Islet precursor cell (in vitro differentiated cells): ENCODE results near the gene GFAP.

Source experiments
- DNase-seq: peaks from one replicate; pipeline ENCODE4 v3.0.0-alpha.2; 2018

GFAP gene

GRCh38 chr17:44913676-44914075, 1.6 kb downstream of the GFAP start:
- no peak for DNase-seq

- DNase-seq = no peak
Measured at GRCh38 chr17:44912763-44913544, 2.3 kb downstream of the GFAP start.

GRCh38 chr17:44911133-44912001, 3.9 kb downstream of the GFAP start:
- DNase-seq = peak; percentile 97

GRCh38 chr17:44910231-44911106, 4.8 kb downstream of the GFAP start:
- DNase-seq = peak; percentile 53

DNA sequence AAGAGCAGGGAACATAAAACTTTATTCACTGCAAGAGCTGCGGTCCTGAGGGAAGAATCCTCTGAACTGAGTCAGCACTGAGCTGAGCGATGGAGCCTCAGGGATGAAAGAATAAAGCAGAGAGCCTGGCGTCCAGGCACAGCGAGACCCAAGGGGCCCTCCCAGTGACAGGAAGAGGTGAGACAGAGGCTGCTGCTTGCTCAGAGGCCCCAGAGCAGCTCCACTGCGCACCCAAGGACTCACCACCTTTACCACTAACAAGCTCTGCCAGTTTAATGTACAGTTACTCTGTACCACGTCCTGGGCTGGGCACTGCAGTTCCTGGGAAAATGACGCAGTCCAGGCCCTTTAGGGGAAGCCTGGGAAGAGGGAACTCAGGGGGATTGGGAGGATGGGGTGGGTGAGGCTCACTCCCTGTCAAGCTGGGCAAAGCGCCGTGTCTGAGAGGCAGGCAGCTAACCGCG, 5.6 kb downstream of the GFAP start:
- DNase-seq = peak; percentile 70

- no peak for DNase-seq
Measured at GRCh38 chr17:44908761-44909326, 6.5 kb downstream of the GFAP start.

DNA sequence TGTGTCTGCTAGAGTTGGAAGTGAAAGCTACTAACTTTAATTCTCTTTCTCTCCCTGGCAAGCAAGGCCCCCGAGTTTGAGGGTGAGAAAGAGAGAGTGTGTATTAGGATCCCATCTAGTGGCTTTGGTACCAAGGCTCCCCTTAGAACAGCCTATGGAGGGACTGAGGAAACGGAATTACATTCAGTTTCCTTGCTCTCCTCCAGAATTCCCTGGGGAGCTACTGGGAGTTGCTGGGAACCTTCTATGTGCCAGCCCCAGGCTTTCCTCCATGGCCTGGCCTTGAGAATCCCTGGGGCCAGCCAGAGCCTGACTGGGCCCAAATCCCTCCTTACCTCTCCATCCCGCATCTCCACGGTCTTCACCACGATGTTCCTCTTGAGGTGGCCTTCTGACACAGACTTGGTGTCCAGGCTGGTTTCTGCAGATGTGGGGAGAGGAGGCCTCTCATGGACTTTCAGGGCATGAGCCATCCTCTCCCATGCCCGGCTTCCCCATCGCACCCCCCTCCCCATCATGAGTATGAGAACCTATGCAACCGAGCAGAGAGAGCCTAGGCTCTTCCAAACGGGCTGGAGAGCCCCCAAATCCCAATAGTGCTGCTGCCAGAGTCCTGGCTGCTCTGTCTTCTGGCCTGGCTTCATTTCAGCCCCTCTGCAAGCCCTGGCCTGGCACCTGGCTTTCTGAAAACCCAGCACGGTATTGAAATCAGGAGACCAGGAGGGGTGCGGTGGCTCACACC, 7.4 kb downstream of the GFAP start:
- no peak for DNase-seq

GRCh38 chr17:44906763-44907728, 8.3 kb downstream of the GFAP start:
- DNase-seq = peak; percentile 56

GRCh38 chr17:44906010-44906646, 9.2 kb downstream of the GFAP start:
- peak; percentile 86 for DNase-seq

DNA sequence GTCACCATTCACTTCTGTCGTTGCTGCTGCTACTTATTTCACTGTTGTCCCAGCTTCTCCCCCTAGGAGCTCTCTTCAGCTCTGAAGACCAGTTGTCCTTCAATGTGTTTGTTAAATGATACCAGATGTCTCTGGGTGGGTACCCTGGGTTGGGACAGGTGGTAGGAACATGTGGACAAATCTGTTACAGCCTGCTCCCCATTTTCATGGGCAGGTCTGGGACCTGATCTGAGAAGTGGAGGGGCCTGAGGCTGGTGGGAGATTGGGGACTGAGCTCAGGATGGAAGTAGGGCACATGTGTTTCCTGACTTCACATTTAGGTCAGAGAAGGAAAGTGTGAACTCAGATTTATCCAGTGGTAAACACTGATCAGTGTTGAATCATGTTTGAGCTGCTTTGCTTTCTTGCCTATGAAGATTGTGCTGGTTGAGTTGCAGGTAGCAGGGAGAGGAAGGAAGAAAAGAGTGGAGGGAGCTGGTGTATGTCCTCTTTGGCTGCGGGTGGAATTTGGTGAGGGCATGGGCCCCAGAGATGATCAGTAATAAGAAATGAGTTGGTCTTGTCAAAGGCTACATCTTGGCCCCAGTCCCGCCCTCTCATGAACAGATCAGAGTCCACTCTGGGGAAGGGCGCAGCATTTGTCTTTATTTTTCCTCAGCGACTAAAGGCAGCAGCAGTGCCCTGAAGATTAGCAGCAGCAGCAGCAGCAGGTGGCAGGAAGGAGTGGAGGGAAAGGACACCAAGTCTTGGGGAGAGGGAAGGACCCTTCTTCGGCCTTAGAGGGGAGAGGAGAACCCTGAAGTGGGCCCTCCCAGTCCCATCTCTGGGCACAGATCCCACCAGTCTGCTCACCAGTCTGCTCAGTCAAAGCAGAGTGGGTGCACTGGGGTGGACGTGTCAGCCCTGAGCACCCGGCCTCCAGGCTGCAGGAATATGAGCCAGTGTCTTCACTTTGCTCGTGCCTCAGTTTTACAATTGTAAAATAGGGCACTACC, 10.0 kb downstream of the GFAP start:
- no peak for DNase-seq

DNA sequence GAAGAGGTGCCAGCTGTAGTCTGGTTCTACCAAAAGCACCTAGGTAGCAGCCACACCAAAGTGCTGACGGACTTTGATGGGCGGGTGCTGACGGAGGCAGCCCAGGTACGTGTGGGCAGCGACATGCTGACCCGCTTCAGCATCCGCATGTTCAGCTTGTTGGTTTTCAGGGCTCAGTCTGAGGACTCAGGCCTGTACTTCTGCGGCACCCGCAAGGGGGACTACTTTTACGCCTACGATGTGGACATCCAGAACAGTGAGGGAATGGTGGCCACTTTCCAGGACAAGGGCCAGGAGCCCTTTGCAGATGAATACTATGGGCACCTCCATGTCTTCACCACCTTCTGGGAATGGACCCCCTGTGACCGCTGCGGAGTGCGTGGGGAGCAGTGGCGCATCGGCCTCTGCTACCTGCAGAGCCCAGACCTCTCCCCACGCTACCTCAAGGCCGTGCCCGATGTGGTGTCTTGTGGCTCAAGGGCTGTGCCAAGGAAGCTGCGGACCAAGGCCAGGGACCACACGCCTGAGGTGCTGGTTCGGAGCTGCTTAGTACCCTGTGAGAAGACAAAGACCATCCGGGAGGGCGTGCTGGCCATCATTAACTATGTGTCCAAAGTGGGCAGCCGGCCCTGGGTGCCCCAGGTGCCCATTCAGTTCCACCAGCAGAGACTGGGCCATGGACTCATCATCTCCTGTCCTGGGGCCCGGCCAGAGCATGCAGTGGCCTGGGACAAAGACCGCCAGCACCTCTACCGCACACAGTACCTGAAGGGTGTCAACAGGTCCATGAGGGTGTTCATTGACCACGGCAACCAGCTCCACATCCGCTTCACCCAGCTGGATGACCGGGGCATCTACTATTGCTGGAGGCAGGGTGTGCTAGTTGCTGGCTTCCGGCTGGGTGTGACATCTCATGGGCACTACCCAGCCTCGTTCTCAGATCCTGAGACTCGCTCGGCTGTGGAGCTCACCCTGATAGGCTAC, 11.0 kb downstream of the GFAP start:
- peak; percentile 53 for DNase-seq

DNA sequence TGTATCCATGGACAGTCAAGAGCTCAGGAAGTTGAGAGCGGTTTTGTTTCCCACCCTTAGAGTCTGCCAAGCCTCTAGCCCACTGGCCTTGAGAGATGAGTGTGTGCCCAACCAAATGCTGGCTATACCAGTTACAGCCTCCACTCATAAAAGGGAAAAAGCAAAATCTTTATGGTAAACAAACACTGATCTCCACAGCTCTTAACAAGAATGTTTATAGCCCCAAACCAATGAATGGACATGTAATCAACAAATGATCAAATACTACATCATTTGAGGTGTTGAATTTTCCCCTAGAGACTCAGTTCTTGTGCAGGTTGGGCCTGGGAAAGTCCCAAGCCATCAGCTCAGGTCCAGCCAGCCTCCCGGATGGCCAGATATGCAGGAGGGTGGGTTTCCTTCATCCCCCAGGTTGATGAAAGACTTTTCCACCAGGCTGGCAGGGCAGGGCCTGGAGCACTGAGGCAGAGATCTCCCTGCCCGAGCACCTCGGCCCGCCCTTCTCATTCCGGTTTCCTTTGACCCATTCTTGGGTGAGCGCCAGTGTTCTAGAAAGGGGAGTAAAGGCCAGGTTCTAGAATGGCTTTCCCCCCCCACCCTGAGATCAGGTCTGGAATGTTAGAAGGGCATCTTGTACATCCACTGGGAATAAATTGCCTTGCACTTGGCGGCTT, 12.2 kb downstream of the GFAP start:
- DNase-seq = no peak

GRCh38 chr17:44902135-44902760, 13.1 kb downstream of the GFAP start:
- no peak for DNase-seq

DNA sequence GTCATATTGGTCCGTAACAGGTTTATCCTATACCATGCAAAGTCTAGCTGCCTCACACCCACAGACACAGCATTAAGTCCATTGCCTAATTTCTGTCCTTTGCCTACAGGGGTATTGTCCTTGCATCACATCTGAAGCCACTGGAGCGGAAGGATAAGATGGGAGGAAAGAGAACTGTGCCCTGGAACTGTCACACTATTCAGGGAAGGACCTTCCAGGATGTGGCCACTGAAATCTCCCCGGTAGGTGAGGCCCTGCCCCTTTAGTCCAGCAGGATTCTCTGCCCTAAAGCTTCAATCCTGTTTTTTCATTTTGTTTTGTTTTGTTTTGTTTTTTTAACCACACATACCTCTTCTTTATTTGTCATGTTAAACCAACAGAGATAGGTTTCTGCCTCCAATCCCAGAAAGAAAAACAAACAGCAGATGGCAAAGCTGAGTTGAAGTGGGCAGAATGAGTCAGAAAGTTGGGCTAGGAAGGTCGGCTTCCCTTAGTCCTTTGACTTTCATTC, 13.8 kb downstream of the GFAP start:
- no peak for DNase-seq

GRCh38 chr17:44900894-44901293, 14.4 kb downstream of the GFAP start:
- no peak for DNase-seq
